Measurements from ENCODE around the gene SLC4A4. TPM values are rescaled to one million over a fixed set of nuclear protein-coding genes. Genes with fewer than 3 reads are reported as not detected.

SLC4A4 gene
- total RNA-seq, 1 experiment from 2014 or later, result 0.92 TPM

DNA sequence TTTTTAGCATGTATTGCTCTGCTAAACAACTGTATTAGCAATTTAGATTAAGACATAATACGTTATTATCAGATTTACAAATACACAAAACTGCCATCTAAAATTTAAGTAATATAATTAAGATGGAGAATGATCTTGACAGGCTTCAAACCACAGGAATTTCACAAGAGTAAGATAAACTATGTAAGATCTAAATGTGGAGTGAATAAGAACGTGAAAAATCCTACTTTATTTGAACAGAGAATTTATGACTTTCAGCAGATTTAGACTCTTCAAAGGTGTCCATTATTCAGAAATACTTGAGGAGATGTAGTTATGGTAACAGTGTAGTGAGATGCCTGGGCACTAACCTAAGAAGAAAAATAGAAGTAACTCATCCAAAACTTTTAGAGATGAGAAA lies 73.2 kb downstream of the SLC4A4 start:
- DNase-seq, result no peak
- no peak overlapping the region for H2BK15ac ChIP-seq (ENCODE audit: low read depth, low read length)
- no peak overlapping the region for H3K56ac ChIP-seq (ENCODE audit: insufficient read length, low read depth, low read length)
- no peak overlapping the region for H3K4ac ChIP-seq (ENCODE audit: low read depth, low read length)
- no peaks in the 10 kb centered on the region for H3K79me2 ChIP-seq (ENCODE audit: insufficient read depth, low read length)
- H3K14ac ChIP-seq (ENCODE audit: insufficient read depth, low read length), result no peak overlapping the region
- H2BK20ac ChIP-seq (ENCODE audit: low read depth, low read length, poor library complexity, severe bottlenecking), result no peak overlapping the region
- H3K27ac Mint-ChIP-seq, result no peak overlapping the region
- H2BK12ac ChIP-seq (ENCODE audit: insufficient read length, low read depth, low read length), result no peak overlapping the region
- H2BK5ac ChIP-seq (ENCODE audit: insufficient read length, low read length), result no peak overlapping the region
- no peak overlapping the region for H3K9ac ChIP-seq (ENCODE audit: extremely low read depth, insufficient read length, low read length)
- H3K27me3 ChIP-seq (ENCODE audit: insufficient read depth, low read length), result no peaks in the 10 kb centered on the region
- no peak overlapping the region for H4K5ac ChIP-seq (ENCODE audit: insufficient read length, low read depth, low read length)
- H4K8ac ChIP-seq (replicated peaks; ENCODE audit: insufficient read length, low read depth, low read length), result no peak overlapping the region
- H3K23me2 ChIP-seq (ENCODE audit: insufficient read length, low read depth, low read length, poor library complexity, severe bottlenecking), result no peaks in the 10 kb centered on the region
- TF ChIP-seq, protein P1, sequence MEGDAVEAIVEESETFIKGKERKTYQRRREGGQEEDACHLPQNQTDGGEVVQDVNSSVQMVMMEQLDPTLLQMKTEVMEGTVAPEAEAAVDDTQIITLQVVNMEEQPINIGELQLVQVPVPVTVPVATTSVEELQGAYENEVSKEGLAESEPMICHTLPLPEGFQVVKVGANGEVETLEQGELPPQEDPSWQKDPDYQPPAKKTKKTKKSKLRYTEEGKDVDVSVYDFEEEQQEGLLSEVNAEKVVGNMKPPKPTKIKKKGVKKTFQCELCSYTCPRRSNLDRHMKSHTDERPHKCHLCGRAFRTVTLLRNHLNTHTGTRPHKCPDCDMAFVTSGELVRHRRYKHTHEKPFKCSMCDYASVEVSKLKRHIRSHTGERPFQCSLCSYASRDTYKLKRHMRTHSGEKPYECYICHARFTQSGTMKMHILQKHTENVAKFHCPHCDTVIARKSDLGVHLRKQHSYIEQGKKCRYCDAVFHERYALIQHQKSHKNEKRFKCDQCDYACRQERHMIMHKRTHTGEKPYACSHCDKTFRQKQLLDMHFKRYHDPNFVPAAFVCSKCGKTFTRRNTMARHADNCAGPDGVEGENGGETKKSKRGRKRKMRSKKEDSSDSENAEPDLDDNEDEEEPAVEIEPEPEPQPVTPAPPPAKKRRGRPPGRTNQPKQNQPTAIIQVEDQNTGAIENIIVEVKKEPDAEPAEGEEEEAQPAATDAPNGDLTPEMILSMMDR (conservative IDR thresholded peaks at IDR 0.05), result no peak
- peaks cover 12 to 14% of the 10 kb centered on the region in 2 experiments for H3K9me3 Mint-ChIP-seq
- H3K9me3 ChIP-seq (ENCODE audit: control insufficient read depth, low read depth, low read length), result no peaks in the 10 kb centered on the region
- H3K23ac ChIP-seq (ENCODE audit: insufficient read length, low read depth, low read length), result no peak overlapping the region
- no peaks in the 10 kb centered on the region for H3K4me1 Mint-ChIP-seq
- H3K27ac ChIP-seq (ENCODE audit: insufficient read length, low read depth, low read length), result no peak overlapping the region
- H4K91ac ChIP-seq (ENCODE audit: insufficient read length, low read depth, low read length), result no peak overlapping the region
- H3K18ac ChIP-seq (ENCODE audit: insufficient read length, low read depth, low read length), result no peak overlapping the region
- peaks cover 7 to 12% (median 10%) of the 10 kb centered on the region in 3 experiments; a peak in 6 of 7 replicates for H3K36me3 Mint-ChIP-seq (ENCODE audit: insufficient read depth in 1 of 3, low read depth in 3 of 3)
- H3K4me2 ChIP-seq (ENCODE audit: insufficient read depth, insufficient read length, low read length), result no peak overlapping the region
- no peaks in the 10 kb centered on the region for H3K4me1 ChIP-seq (ENCODE audit: insufficient read depth, low read length)
- H3K27me3 Mint-ChIP-seq (ENCODE audit: low read depth), result no peaks in the 10 kb centered on the region; the same call in 1 of the 2 replicates
- no peak overlapping the region for H3T11ph ChIP-seq (ENCODE audit: low read length)
- H4K20me1 ChIP-seq (ENCODE audit: control insufficient read depth, insufficient read depth, insufficient read length), result no peaks in the 10 kb centered on the region
- no peak overlapping the region for H3K4me3 Mint-ChIP-seq
- no peaks in the 10 kb centered on the region for H3K79me1 ChIP-seq (ENCODE audit: insufficient read depth, low read depth, low read length, poor library complexity, severe bottlenecking)
- H2BK120ac ChIP-seq (ENCODE audit: low read depth, low read length, poor library complexity, severe bottlenecking), result no peak overlapping the region
- no peak overlapping the region for H2AFZ ChIP-seq (ENCODE audit: low read length)
- no peak overlapping the region for H2AK5ac ChIP-seq (ENCODE audit: insufficient read length, low read length)
- no CpG with 5 or more reads among the region's 2 CpGs for WGBS (ENCODE audit: extremely low coverage, insufficient read length, low lambda C conversion rate)

All from H9 (cell line).